Esophagus squamous epithelium (tissue), 5 donors: Measurements from ENCODE around the gene RDH5. TPM values are rescaled to one million over a fixed set of nuclear protein-coding genes. Genes with fewer than 3 reads are reported as not detected.

Experiments
- DNase-seq: peaks from one replicate; lab custom pipeline; 2025; lab: John Stamatoyannopoulos, UW
- H3K27ac ChIP-seq, 4 donors: fragments of 200-600 bp; sonication (generic); one replicate each; pipeline ENCODE4 v1.5.1; 2016 to 2019; ENCODE audit warnings: mild to moderate bottlenecking in 1 of 4
- H3K27me3 ChIP-seq, 4 donors: fragments of 200-600 bp; sonication (generic); 1 replicate in 3 of 4; 2 replicates in 1 of 4; pipeline versions ENCODE4 v1.5.1 to v1.6.0; 2017 to 2021; ENCODE audit warnings: antibody characterized with exemption in 1 of 4
- H3K36me3 ChIP-seq, 3 donors: fragments of 200-600 bp; sonication (generic); one replicate each; pipeline ENCODE4 v1.5.1; 2016 to 2019
- H3K4me1 ChIP-seq, 3 donors: fragments of 200-600 bp; sonication (generic); one replicate each; pipeline ENCODE4 v1.5.1; 2017 to 2019
- H3K4me3 ChIP-seq, 4 donors: fragments of 200-600 bp; sonication (generic); 1 replicate in 3 of 4; 2 replicates in 1 of 4; pipeline ENCODE4 v1.5.1; 2016 to 2019; ENCODE audit warnings: mild to moderate bottlenecking in 2 of 4, moderate library complexity in 1 of 4
- H3K9me3 ChIP-seq, 3 donors: fragments of 200-600 bp; sonication (generic); one replicate each; pipeline ENCODE4 v1.5.1; 2016 to 2019
- CTCF ChIP-seq, 6 experiments: fragments of 450-650 bp in 4 of 6; fragments of 200-600 bp in 2 of 6; sonication (generic) in 2 of 6; IDR thresholded peaks; one replicate each; pipeline ENCODE4 v1.5.1; 2016 to 2019; ENCODE audit warnings: antibody characterized with exemption in 6 of 6, mild to moderate bottlenecking in 4 of 6, moderate library complexity in 4 of 6
- POLR2A ChIP-seq, 4 donors: fragments of 450-650 bp; IDR thresholded peaks; one replicate each; pipeline ENCODE4 v1.6.1; 2017; ENCODE audit warnings: antibody characterized with exemption in 4 of 4, mild to moderate bottlenecking in 4 of 4, moderate library complexity in 3 of 4
- WGBS, 2 donors: methylation state at CpG; one replicate each; pipeline ENCODE4 v1.1.5; 2018; 5-methylcytosine and 5-hydroxymethylcytosine counted together
- intact Hi-C: fragments of 100-400 bp; cut with DNase I; formaldehyde crosslinking; loops from one replicate; pipeline ENCODE4 v1.15.0; 2022
- total RNA-seq, 4 donors: library from RNA; depleted of rRNA; stranded (reverse); fragments of >200 nt; gene quantifications; one replicate each; pipeline ENCODE4 v1.1.0, GENCODE V29; 2016
- donor health status: DM: yes; HTN: yes; CAD: no.

The RDH5 gene
- total RNA-seq, 4 donors from 2014 or later: 1.3 to 13.5 (median 4.1) TPM

- TF ChIP-seq CTCF (IDR thresholded peaks at IDR 0.05) (no peak), POLR2A (IDR thresholded peaks at IDR 0.05) (no peak)
- no peak for DNase-seq
- H3K27ac ChIP-seq: no peak overlapping the region
- peaks cover 0 to 30% (median 0%) of the 10 kb centered on the region in 3 donors for H3K36me3 ChIP-seq
- intact Hi-C loops: no loop called here
- no CpG with 5 or more reads among the region's 4 CpGs for WGBS, 2 donors
- H3K4me3 ChIP-seq: no peak overlapping the region
- H3K4me1 ChIP-seq: no peaks in the 10 kb centered on the region
- H3K9me3 ChIP-seq: no peaks in the 10 kb centered on the region
- no peaks in the 10 kb centered on the region for H3K27me3 ChIP-seq
These were observed 25.5 kb upstream of the RDH5 start for GRCh38 chr12:55694651-55695050.

- H3K4me1 ChIP-seq: peaks cover 0 to 4% (median 0%) of the 10 kb centered on the region in 3 donors
- no peak overlapping the region for H3K27ac ChIP-seq
- H3K4me3 ChIP-seq: no peak overlapping the region
- intact Hi-C loops: no loop called here
- WGBS, 2 donors: 76 to 100% methylated on average over 1 to 7 of the region's 7 CpGs
- no peaks in the 10 kb centered on the region for H3K9me3 ChIP-seq
- H3K27me3 ChIP-seq: no peaks in the 10 kb centered on the region
- DNase-seq: no peak
- H3K36me3 ChIP-seq: peaks cover 0 to 30% (median 0%) of the 10 kb centered on the region in 3 donors
- TF ChIP-seq CTCF (IDR thresholded peaks at IDR 0.05): no peak
- no peak for TF ChIP-seq POLR2A (IDR thresholded peaks at IDR 0.05)
These were observed 24.8 kb upstream of the RDH5 start for GRCh38 chr12:55695349-55695748.

- 94 to 98% methylated on average over 5 to 6 of the region's 6 CpGs for WGBS, 2 donors
- H3K4me3 ChIP-seq: no peak overlapping the region
- no peaks in the 10 kb centered on the region for H3K27me3 ChIP-seq
- H3K36me3 ChIP-seq: peaks cover 0 to 30% (median 0%) of the 10 kb centered on the region in 3 donors
- H3K4me1 ChIP-seq: peaks cover 0 to 12% (median 0%) of the 10 kb centered on the region in 3 donors
- no peaks in the 10 kb centered on the region for H3K9me3 ChIP-seq
- H3K27ac ChIP-seq: no peak overlapping the region
- no peak for TF ChIP-seq CTCF (IDR thresholded peaks at IDR 0.05)
- no peak for TF ChIP-seq POLR2A (IDR thresholded peaks at IDR 0.05)
- intact Hi-C loops: no loop called here
- DNase-seq: no peak
These were observed 24.1 kb upstream of the RDH5 start for GRCh38 chr12:55696141-55696540.

GRCh38 chr12:55696796-55697462 lies 23.3 kb upstream of the RDH5 start:
- Histone ChIP-seq H3K4me3 (no peak overlapping the region), H3K36me3 (peaks cover 0 to 26% (median 0%) of the 10 kb centered on the region in 3 donors), H3K9me3 (no peaks in the 10 kb centered on the region), H3K27me3 (no peaks in the 10 kb centered on the region), H3K27ac (no peak overlapping the region), H3K4me1 (peaks cover 0 to 18% (median 0%) of the 10 kb centered on the region in 3 donors)
- DNase-seq: no peak
- TF ChIP-seq POLR2A (IDR thresholded peaks at IDR 0.05): no peak
- no peak for TF ChIP-seq CTCF (IDR thresholded peaks at IDR 0.05)
- intact Hi-C loops: no loop called here
- whole genome bisulfite sequencing, 2 donors: 52 to 66% methylated on average over 5 to 10 of the region's 19 CpGs

- TF ChIP-seq CTCF (IDR thresholded peaks at IDR 0.05) (no peak), POLR2A (IDR thresholded peaks at IDR 0.05) (no peak)
- H3K4me1 ChIP-seq: peaks cover 0 to 18% (median 0%) of the 10 kb centered on the region in 3 donors
- no peak for DNase-seq
- no peak overlapping the region for H3K4me3 ChIP-seq
- H3K9me3 ChIP-seq: no peaks in the 10 kb centered on the region
- no peaks in the 10 kb centered on the region for H3K27me3 ChIP-seq
- 77 to 86% methylated on average over 2 to 6 of the region's 7 CpGs for WGBS, 2 donors
- H3K27ac ChIP-seq: no peak overlapping the region
- intact Hi-C loops: no loop called here
- peaks cover 0 to 22% (median 0%) of the 10 kb centered on the region in 3 donors for H3K36me3 ChIP-seq
These were observed 22.5 kb upstream of the RDH5 start for GRCh38 chr12:55697686-55698085.
